ENCODE data around the gene ATP10D.

DNA sequence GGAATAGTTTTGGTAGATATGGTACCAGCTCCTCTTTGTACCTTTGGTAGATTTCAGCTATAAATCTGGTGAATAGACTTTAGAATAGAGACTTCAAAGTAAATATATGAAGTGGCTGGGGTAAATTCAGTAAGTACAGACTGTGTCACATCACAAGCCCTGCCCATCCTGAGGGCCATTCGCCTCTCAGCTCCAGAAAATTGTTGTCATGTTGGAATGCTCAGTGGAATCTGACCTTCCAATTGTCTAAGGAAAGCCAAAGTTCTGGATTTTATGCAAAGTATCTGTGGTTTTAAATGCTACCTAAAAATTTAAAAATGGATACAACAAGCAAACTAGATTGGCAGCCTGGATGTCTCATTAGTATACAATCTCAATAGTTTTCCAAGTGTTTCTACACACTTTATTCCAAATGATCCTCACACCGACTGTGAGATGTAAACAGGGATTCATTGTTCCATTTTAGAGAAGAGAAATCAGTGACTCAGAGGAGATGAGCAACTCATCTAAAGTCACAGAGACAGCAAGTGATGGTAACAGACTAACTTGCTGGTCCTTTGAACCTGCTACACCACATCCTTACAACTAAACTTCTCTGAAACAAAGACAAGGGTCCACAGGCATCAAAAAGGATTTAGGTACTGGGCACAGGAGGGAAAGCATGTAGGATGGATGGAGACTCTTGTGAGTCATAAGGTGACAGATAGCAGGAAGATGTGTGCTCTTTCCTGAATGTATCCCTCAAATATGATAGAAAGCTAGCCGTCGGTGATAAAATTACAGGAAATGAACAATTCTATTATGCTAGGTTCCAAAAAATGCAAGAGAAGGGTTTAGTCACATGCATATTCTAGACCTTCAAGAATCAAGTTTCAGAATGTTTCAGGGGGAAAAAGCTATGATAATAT is 127.3 kb downstream of the ATP10D start:
- TF ChIP-seq, protein P1, sequence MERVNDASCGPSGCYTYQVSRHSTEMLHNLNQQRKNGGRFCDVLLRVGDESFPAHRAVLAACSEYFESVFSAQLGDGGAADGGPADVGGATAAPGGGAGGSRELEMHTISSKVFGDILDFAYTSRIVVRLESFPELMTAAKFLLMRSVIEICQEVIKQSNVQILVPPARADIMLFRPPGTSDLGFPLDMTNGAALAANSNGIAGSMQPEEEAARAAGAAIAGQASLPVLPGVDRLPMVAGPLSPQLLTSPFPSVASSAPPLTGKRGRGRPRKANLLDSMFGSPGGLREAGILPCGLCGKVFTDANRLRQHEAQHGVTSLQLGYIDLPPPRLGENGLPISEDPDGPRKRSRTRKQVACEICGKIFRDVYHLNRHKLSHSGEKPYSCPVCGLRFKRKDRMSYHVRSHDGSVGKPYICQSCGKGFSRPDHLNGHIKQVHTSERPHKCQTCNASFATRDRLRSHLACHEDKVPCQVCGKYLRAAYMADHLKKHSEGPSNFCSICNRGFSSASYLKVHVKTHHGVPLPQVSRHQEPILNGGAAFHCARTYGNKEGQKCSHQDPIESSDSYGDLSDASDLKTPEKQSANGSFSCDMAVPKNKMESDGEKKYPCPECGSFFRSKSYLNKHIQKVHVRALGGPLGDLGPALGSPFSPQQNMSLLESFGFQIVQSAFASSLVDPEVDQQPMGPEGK (CRISPR knock-in tag; IDR thresholded peaks at IDR 0.05; ENCODE audit: borderline replicate concordance) = no peak
- TF ChIP-seq, protein P2, sequence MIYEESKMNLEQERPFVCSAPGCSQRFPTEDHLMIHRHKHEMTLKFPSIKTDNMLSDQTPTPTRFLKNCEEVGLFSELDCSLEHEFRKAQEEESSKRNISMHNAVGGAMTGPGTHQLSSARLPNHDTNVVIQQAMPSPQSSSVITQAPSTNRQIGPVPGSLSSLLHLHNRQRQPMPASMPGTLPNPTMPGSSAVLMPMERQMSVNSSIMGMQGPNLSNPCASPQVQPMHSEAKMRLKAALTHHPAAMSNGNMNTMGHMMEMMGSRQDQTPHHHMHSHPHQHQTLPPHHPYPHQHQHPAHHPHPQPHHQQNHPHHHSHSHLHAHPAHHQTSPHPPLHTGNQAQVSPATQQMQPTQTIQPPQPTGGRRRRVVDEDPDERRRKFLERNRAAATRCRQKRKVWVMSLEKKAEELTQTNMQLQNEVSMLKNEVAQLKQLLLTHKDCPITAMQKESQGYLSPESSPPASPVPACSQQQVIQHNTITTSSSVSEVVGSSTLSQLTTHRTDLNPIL (CRISPR knock-in tag; IDR thresholded peaks at IDR 0.05; ENCODE audit: low read depth) = no peak
- TF ChIP-seq ISL1 (CRISPR knock-in tag; IDR thresholded peaks at IDR 0.05) (no peak), RARB (CRISPR knock-in tag; IDR thresholded peaks at IDR 0.05) (no peak), TOX (CRISPR knock-in tag; IDR thresholded peaks at IDR 0.05; ENCODE audit: borderline replicate concordance) (no peak), ZNF70 (CRISPR knock-in tag; IDR thresholded peaks at IDR 0.05) (no peak)
- TF ChIP-seq, protein P3, sequence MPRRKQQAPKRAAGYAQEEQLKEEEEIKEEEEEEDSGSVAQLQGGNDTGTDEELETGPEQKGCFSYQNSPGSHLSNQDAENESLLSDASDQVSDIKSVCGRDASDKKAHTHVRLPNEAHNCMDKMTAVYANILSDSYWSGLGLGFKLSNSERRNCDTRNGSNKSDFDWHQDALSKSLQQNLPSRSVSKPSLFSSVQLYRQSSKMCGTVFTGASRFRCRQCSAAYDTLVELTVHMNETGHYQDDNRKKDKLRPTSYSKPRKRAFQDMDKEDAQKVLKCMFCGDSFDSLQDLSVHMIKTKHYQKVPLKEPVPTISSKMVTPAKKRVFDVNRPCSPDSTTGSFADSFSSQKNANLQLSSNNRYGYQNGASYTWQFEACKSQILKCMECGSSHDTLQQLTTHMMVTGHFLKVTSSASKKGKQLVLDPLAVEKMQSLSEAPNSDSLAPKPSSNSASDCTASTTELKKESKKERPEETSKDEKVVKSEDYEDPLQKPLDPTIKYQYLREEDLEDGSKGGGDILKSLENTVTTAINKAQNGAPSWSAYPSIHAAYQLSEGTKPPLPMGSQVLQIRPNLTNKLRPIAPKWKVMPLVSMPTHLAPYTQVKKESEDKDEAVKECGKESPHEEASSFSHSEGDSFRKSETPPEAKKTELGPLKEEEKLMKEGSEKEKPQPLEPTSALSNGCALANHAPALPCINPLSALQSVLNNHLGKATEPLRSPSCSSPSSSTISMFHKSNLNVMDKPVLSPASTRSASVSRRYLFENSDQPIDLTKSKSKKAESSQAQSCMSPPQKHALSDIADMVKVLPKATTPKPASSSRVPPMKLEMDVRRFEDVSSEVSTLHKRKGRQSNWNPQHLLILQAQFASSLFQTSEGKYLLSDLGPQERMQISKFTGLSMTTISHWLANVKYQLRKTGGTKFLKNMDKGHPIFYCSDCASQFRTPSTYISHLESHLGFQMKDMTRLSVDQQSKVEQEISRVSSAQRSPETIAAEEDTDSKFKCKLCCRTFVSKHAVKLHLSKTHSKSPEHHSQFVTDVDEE (CRISPR knock-in tag; IDR thresholded peaks at IDR 0.05) = no peak

All from SK-N-SH treated with all-trans-retinoic acid at 6 μM for 48 hours (cell line).